H9 (cell line): ENCODE measurements around the gene APLF. TPM values are rescaled to one million over a fixed set of nuclear protein-coding genes. Genes with fewer than 3 reads are reported as not detected.

ENCODE experiments used
- DNase-seq: peaks from one replicate; pipeline ENCODE4 v3.0.0-alpha.2; 2017
- H2AFZ ChIP-seq: one replicate; pipeline ENCODE4 v1.6.1; 2013; ENCODE audit warnings: mild to moderate bottlenecking, low read length, control low read depth, moderate library complexity
- H2AK5ac ChIP-seq: 2 replicates; pipeline ENCODE4 v1.6.1; 2013; ENCODE audit warnings: low read length, control low read depth, mixed read lengths; ENCODE audit not compliant: insufficient read length
- H2BK120ac ChIP-seq: one replicate; pipeline ENCODE4 v1.6.1; 2013; ENCODE audit warnings: low read depth, mild to moderate bottlenecking, low read length, control low read depth, inconsistent platforms; ENCODE audit not compliant: poor library complexity, severe bottlenecking
- H2BK12ac ChIP-seq: 2 replicates; pipeline ENCODE4 v1.6.1; 2013; ENCODE audit warnings: low read length, control low read depth, mixed read lengths, low read depth; ENCODE audit not compliant: insufficient read length
- H2BK15ac ChIP-seq: 2 replicates; pipeline ENCODE4 v1.6.1; 2013; ENCODE audit warnings: low read depth, low read length, control low read depth
- H2BK20ac ChIP-seq: one replicate; pipeline ENCODE4 v1.6.1; 2013; ENCODE audit warnings: low read depth, mild to moderate bottlenecking, low read length, control low read depth, inconsistent platforms; ENCODE audit not compliant: poor library complexity, severe bottlenecking
- H2BK5ac ChIP-seq: 2 replicates; pipeline ENCODE4 v1.6.1; 2013; ENCODE audit warnings: low read length, control low read depth, mixed read lengths; ENCODE audit not compliant: insufficient read length
- H3K14ac ChIP-seq: 2 replicates; pipeline ENCODE4 v1.6.1; 2013; ENCODE audit warnings: low read length, control low read depth; ENCODE audit not compliant: insufficient read depth
- H3K18ac ChIP-seq: 2 replicates; pipeline ENCODE4 v1.6.1; 2013; ENCODE audit warnings: low read depth, mild to moderate bottlenecking, mixed read lengths, low read length, control low read depth; ENCODE audit not compliant: insufficient read length
- H3K23ac ChIP-seq: 2 replicates; pipeline ENCODE4 v1.6.1; 2013; ENCODE audit warnings: low read length, control low read depth, mixed read lengths, low read depth; ENCODE audit not compliant: insufficient read length
- H3K23me2 ChIP-seq: 2 replicates; pipeline ENCODE4 v1.6.1; 2013; ENCODE audit warnings: low read depth, mild to moderate bottlenecking, mixed read lengths, low read length, control low read depth; ENCODE audit not compliant: insufficient read length, poor library complexity, severe bottlenecking
- H3K27ac ChIP-seq: 2 replicates; pipeline ENCODE4 v1.5.1; 2013; ENCODE audit warnings: low read length, control low read depth, mixed read lengths, low read depth; ENCODE audit not compliant: insufficient read length
- H3K27me3 ChIP-seq: 2 replicates; pipeline ENCODE4 v1.6.1; 2013; ENCODE audit warnings: low read length, control low read depth, inconsistent platforms; ENCODE audit not compliant: insufficient read depth
- H3K4ac ChIP-seq: 2 replicates; pipeline ENCODE4 v1.6.1; 2013; ENCODE audit warnings: low read depth, mild to moderate bottlenecking, control low read depth, inconsistent platforms, low read length, moderate library complexity
- H3K4me1 ChIP-seq: 2 replicates; pipeline ENCODE4 v1.6.1; 2013; ENCODE audit warnings: low read length, control low read depth, inconsistent platforms; ENCODE audit not compliant: insufficient read depth
- H3K4me2 ChIP-seq: 2 replicates; pipeline ENCODE4 v1.6.1; 2013; ENCODE audit warnings: low read length, control low read depth, mixed read lengths; ENCODE audit not compliant: insufficient read length, insufficient read depth
- H3K56ac ChIP-seq: 2 replicates; pipeline ENCODE4 v1.6.1; 2013; ENCODE audit warnings: low read depth, mild to moderate bottlenecking, mixed read lengths, low read length, control low read depth; ENCODE audit not compliant: insufficient read length
- H3K79me1 ChIP-seq: 2 replicates; pipeline ENCODE4 v1.6.1; 2013; ENCODE audit warnings: low read depth, mild to moderate bottlenecking, moderate library complexity, low read length, control low read depth, inconsistent platforms; ENCODE audit not compliant: insufficient read depth, poor library complexity, severe bottlenecking
- H3K79me2 ChIP-seq: 2 replicates; pipeline ENCODE4 v1.6.1; 2013; ENCODE audit warnings: low read length, control low read depth, inconsistent platforms; ENCODE audit not compliant: insufficient read depth
- H3K9ac ChIP-seq: 2 replicates; pipeline ENCODE4 v1.6.1; 2013; ENCODE audit warnings: low read length, control low read depth, mixed read lengths; ENCODE audit not compliant: insufficient read length; ENCODE audit errors: extremely low read depth
- H3K9me3 ChIP-seq: one replicate; pipeline ENCODE4 v1.6.1; 2013; ENCODE audit warnings: low read depth, low read length, inconsistent platforms; ENCODE audit not compliant: control insufficient read depth
- H3T11ph ChIP-seq: one replicate; pipeline ENCODE4 v1.6.1; 2013; ENCODE audit warnings: mild to moderate bottlenecking, low read length, control low read depth, inconsistent platforms
- H4K20me1 ChIP-seq: one replicate; pipeline ENCODE4 v1.6.1; 2013; ENCODE audit not compliant: control insufficient read depth, insufficient read length, insufficient read depth
- H4K5ac ChIP-seq: 2 replicates; pipeline ENCODE4 v1.6.1; 2013; ENCODE audit warnings: low read depth, mild to moderate bottlenecking, mixed read lengths, low read length, control low read depth; ENCODE audit not compliant: insufficient read length
- H4K8ac ChIP-seq: replicated peaks from 2 replicates; pipeline ENCODE4 v1.6.1; 2013; ENCODE audit warnings: low read length, control low read depth, mixed read lengths, low read depth; ENCODE audit not compliant: insufficient read length
- H4K91ac ChIP-seq: 2 replicates; pipeline ENCODE4 v1.6.1; 2013; ENCODE audit warnings: low read depth, mild to moderate bottlenecking, moderate library complexity, mixed read lengths, low read length, control low read depth; ENCODE audit not compliant: insufficient read length
- H3K27ac Mint-ChIP-seq, 3 experiments: 2 replicates in 2 of 3; 3 replicates in 1 of 3; pipeline ENCODE4 v1.8.0; 2020 to 2021; ENCODE audit warnings: mixed read lengths in 3 of 3, mild to moderate bottlenecking in 1 of 3, moderate library complexity in 1 of 3
- H3K27me3 Mint-ChIP-seq: 2 replicates; pipeline ENCODE4 v1.8.0; 2021; ENCODE audit warnings: low read depth, mild to moderate bottlenecking, moderate library complexity, mixed read lengths
- H3K36me3 Mint-ChIP-seq, 3 experiments: 2 replicates in 2 of 3; 3 replicates in 1 of 3; pipeline ENCODE4 v1.8.0; 2020 to 2021; ENCODE audit warnings: low read depth in 3 of 3, mixed read lengths in 3 of 3; ENCODE audit not compliant: insufficient read depth in 1 of 3
- H3K4me1 Mint-ChIP-seq, 2 experiments: 2 replicates each; pipeline ENCODE4 v1.8.0; 2020; ENCODE audit warnings: mixed read lengths in 2 of 2
- H3K4me3 Mint-ChIP-seq, 2 experiments: 2 replicates in 1 of 2; 3 replicates in 1 of 2; pipeline ENCODE4 v1.8.0; 2020 to 2021; ENCODE audit warnings: mild to moderate bottlenecking in 2 of 2, mixed read lengths in 2 of 2, moderate library complexity in 1 of 2
- H3K9me3 Mint-ChIP-seq, 2 experiments: 2 replicates in 1 of 2; 3 replicates in 1 of 2; pipeline ENCODE4 v1.8.0; 2020; ENCODE audit warnings: mild to moderate bottlenecking in 2 of 2, mixed read lengths in 2 of 2, moderate library complexity in 1 of 2
- CTCF ChIP-seq: fragments of 200-600 bp; sonication (generic); conservative IDR thresholded peaks from 3 replicates; pipeline ENCODE4 v1.8.0; 2021; ENCODE audit warnings: antibody characterized with exemption, mild to moderate bottlenecking
- WGBS: extraction: QIAGEN DNeasy Blood & Tissue Kit; methylation state at CpG from one replicate; pipeline ENCODE4 v1.1.7; 2013; ENCODE audit warnings: missing lambda C conversion rate, low lambda C conversion rate, mixed read lengths; ENCODE audit not compliant: insufficient read length; ENCODE audit errors: extremely low coverage; 5-methylcytosine and 5-hydroxymethylcytosine counted together
- total RNA-seq: library from RNA; stranded (reverse); gene quantifications from 2 replicates; pipeline ENCODE4 v1.2.1, GENCODE V29; 2021

The APLF gene
- total RNA-seq, 1 experiment from 2014 or later = 3.7 TPM

- Mint-ChIP-seq H3K4me3 (no peak overlapping the region), H3K4me1 (no peaks in the 10 kb centered on the region), H3K27me3 (no peaks in the 10 kb centered on the region), H3K36me3 (no peaks in the 10 kb centered on the region), H3K27ac (no peak overlapping the region), H3K9me3 (no peaks in the 10 kb centered on the region; a peak in 1 of 5 replicates)
- H3K23me2 ChIP-seq = no peaks in the 10 kb centered on the region
- H4K5ac ChIP-seq = no peak overlapping the region
- no peak overlapping the region for H3K56ac ChIP-seq
- no peak overlapping the region for H3K4me2 ChIP-seq
- no peak overlapping the region for H2BK20ac ChIP-seq
- WGBS = no CpG with 5 or more reads among the region's 2 CpGs
- no peak overlapping the region for H2BK120ac ChIP-seq
- H3K4me1 ChIP-seq = no peaks in the 10 kb centered on the region
- H3K23ac ChIP-seq = no peak overlapping the region
- no peaks in the 10 kb centered on the region for H3K79me2 ChIP-seq
- H3K27ac ChIP-seq = no peak overlapping the region
- TF ChIP-seq CTCF = no peak
- no peak overlapping the region for H3K4ac ChIP-seq
- H3K9ac ChIP-seq = no peak overlapping the region
- no peak overlapping the region for H3K18ac ChIP-seq
- H2BK12ac ChIP-seq = no peak overlapping the region
- no peak overlapping the region for H3K14ac ChIP-seq
- no peaks in the 10 kb centered on the region for H3K9me3 ChIP-seq
- no peak overlapping the region for H4K91ac ChIP-seq
- H2AFZ ChIP-seq = no peak overlapping the region
- H2AK5ac ChIP-seq = no peak overlapping the region
- DNase-seq = no peak
- no peak overlapping the region for H2BK15ac ChIP-seq
- no peak overlapping the region for H4K8ac ChIP-seq
- H3T11ph ChIP-seq = no peak overlapping the region
- no peak overlapping the region for H2BK5ac ChIP-seq
- no peaks in the 10 kb centered on the region for H3K79me1 ChIP-seq
- no peaks in the 10 kb centered on the region for H4K20me1 ChIP-seq
- no peaks in the 10 kb centered on the region for H3K27me3 ChIP-seq
Measured at GRCh38 chr2:68537809-68538208, 70.4 kb downstream of the APLF start.
